OCI-LY1 (cell line): Measurements from ENCODE around the gene SRSF5.

Source experiments
- H2AFZ ChIP-seq: fragments of 200-600 bp; sonication (generic), shearing (Covaris generic); 2 replicates; pipeline ENCODE4 v1.6.0; 2014; ENCODE audit warnings: antibody characterized with exemption, mild to moderate bottlenecking, low read length
- H3F3A ChIP-seq: fragments of 200-600 bp; sonication (generic), shearing (Covaris generic); 2 replicates; pipeline ENCODE4 v1.6.0; 2014; ENCODE audit warnings: mild to moderate bottlenecking, antibody characterized with exemption, low read length, moderate library complexity; ENCODE audit not compliant: insufficient read depth
- H3K27ac ChIP-seq: fragments of 200-600 bp; sonication (generic); 2 replicates; pipeline ENCODE4 v1.5.1; 2014; ENCODE audit warnings: low read length, mixed run types, mild to moderate bottlenecking, low read depth; ENCODE audit not compliant: poor library complexity, severe bottlenecking
- H3K27me3 ChIP-seq: fragments of 200-600 bp; sonication (generic); 2 replicates; pipeline ENCODE4 v1.6.0; 2014; ENCODE audit warnings: antibody characterized with exemption, mild to moderate bottlenecking, low read length, moderate library complexity; ENCODE audit not compliant: insufficient read depth
- H3K36me3 ChIP-seq: fragments of 200-600 bp; sonication (generic); 2 replicates; pipeline ENCODE4 v1.6.1; 2014; ENCODE audit warnings: mild to moderate bottlenecking, antibody characterized with exemption, low read length, moderate library complexity, mixed read lengths; ENCODE audit not compliant: insufficient read depth
- H3K4me1 ChIP-seq: fragments of 200-600 bp; sonication (generic); 2 replicates; pipeline ENCODE4 v1.5.1; 2014; ENCODE audit warnings: mild to moderate bottlenecking, low read length, moderate library complexity; ENCODE audit not compliant: insufficient read depth, severe bottlenecking
- H3K4me2 ChIP-seq: fragments of 200-600 bp; sonication (generic), shearing (Covaris generic); 2 replicates; pipeline ENCODE4 v1.6.1; 2014; ENCODE audit warnings: low read length
- H3K4me3 ChIP-seq: fragments of 200-600 bp; sonication (generic); 2 replicates; pipeline ENCODE4 v1.5.1; 2014; ENCODE audit warnings: low read length, low read depth, mild to moderate bottlenecking, mixed read lengths; ENCODE audit not compliant: poor library complexity, severe bottlenecking
- H3K79me2 ChIP-seq: fragments of 200-600 bp; shearing (Covaris generic); 2 replicates; pipeline ENCODE4 v1.6.1; 2016; ENCODE audit warnings: mixed run types, low read length, mixed read lengths; ENCODE audit not compliant: insufficient read depth
- H3K9ac ChIP-seq: fragments of 200-600 bp; sonication (generic), shearing (Covaris generic); 2 replicates; pipeline ENCODE4 v1.6.1; 2014; ENCODE audit warnings: mild to moderate bottlenecking, low read length, mixed read lengths
- H3K9me2 ChIP-seq: fragments of 200-600 bp; sonication (generic), shearing (Covaris generic); 2 replicates; pipeline ENCODE4 v1.6.1; 2014; ENCODE audit warnings: low read depth, mild to moderate bottlenecking, low read length, mixed read lengths
- H3K9me3 ChIP-seq: fragments of 200-600 bp; shearing (Covaris generic); 2 replicates; pipeline ENCODE4 v1.6.1; 2014; ENCODE audit warnings: low read length, mixed read lengths
- H4K20me1 ChIP-seq: fragments of 200-600 bp; sonication (generic), shearing (Covaris generic); 2 replicates; pipeline ENCODE4 v1.6.0; 2016; ENCODE audit warnings: mild to moderate bottlenecking, low read length; ENCODE audit not compliant: insufficient read depth
- CTCF ChIP-seq: fragments of 200-600 bp; sonication (generic), shearing (Covaris generic); IDR thresholded peaks from 2 replicates; pipeline ENCODE4 v1.5.1; 2017; ENCODE audit warnings: mild to moderate bottlenecking, antibody characterized with exemption, low read length, moderate library complexity, mixed read lengths
- EZH2 ChIP-seq: fragments of 200-600 bp; sonication (generic), shearing (Covaris generic); IDR thresholded peaks from 2 replicates; pipeline ENCODE4 v1.8.0; 2017; ENCODE audit warnings: borderline replicate concordance, mixed run types, mild to moderate bottlenecking, antibody characterized with exemption, low read length, moderate library complexity, mixed read lengths

The SRSF5 gene

GRCh38 chr14:69752773-69753172, 14.2 kb upstream of the SRSF5 start:
- no peak for TF ChIP-seq EZH2
- no peak for TF ChIP-seq CTCF
- Histone ChIP-seq H3K9me2 (no peaks in the 10 kb centered on the region), H3K4me2 (no peak overlapping the region), H3K27me3 (no peaks in the 10 kb centered on the region), H3K4me3 (no peak overlapping the region), H3K4me1 (peaks cover 6% of the 10 kb centered on the region), H3K9me3 (no peaks in the 10 kb centered on the region), H4K20me1 (no peaks in the 10 kb centered on the region), H3K79me2 (no peaks in the 10 kb centered on the region), H3K27ac (no peak overlapping the region), H3F3A (no peaks in the 10 kb centered on the region), H3K36me3 (no peaks in the 10 kb centered on the region), H3K9ac (no peak overlapping the region), H2AFZ (no peak overlapping the region)

GRCh38 chr14:69753860-69754259, 13.1 kb upstream of the SRSF5 start:
- no peak overlapping the region for H3K4me3 ChIP-seq
- no peaks in the 10 kb centered on the region for H3K9me2 ChIP-seq
- H2AFZ ChIP-seq, result no peak overlapping the region
- peaks cover 6% of the 10 kb centered on the region for H3K4me1 ChIP-seq
- no peak overlapping the region for H3K9ac ChIP-seq
- H3K36me3 ChIP-seq, result no peaks in the 10 kb centered on the region
- no peaks in the 10 kb centered on the region for H3F3A ChIP-seq
- TF ChIP-seq CTCF (no peak), EZH2 (no peak)
- H3K9me3 ChIP-seq, result no peaks in the 10 kb centered on the region
- no peak overlapping the region for H3K27ac ChIP-seq
- H4K20me1 ChIP-seq, result no peaks in the 10 kb centered on the region
- H3K27me3 ChIP-seq, result no peaks in the 10 kb centered on the region
- no peak overlapping the region for H3K4me2 ChIP-seq
- H3K79me2 ChIP-seq, result no peaks in the 10 kb centered on the region

GRCh38 chr14:69754487-69754886, 12.5 kb upstream of the SRSF5 start:
- Histone ChIP-seq H3F3A (no peaks in the 10 kb centered on the region), H3K4me1 (peaks cover 6% of the 10 kb centered on the region), H3K27me3 (no peaks in the 10 kb centered on the region), H3K4me2 (no peak overlapping the region), H3K4me3 (no peak overlapping the region), H3K27ac (no peak overlapping the region), H3K9me2 (no peaks in the 10 kb centered on the region), H3K36me3 (no peaks in the 10 kb centered on the region), H3K79me2 (no peaks in the 10 kb centered on the region), H4K20me1 (no peaks in the 10 kb centered on the region), H3K9ac (no peak overlapping the region), H2AFZ (no peak overlapping the region), H3K9me3 (no peaks in the 10 kb centered on the region)
- TF ChIP-seq CTCF, result no peak
